GM23248 (cell line): Measurements from ENCODE around the gene CREBBP.

ENCODE experiments used
- EZH2 ChIP-seq: fragments of 200-600 bp; sonication (generic); IDR thresholded peaks from 2 replicates; pipeline ENCODE4 v1.6.1; 2018; ENCODE audit warnings: antibody characterized with exemption, mild to moderate bottlenecking; ENCODE audit not compliant: insufficient read depth, poor library complexity, severe bottlenecking
- EZH2phosphoT487 ChIP-seq: fragments of 200-600 bp; sonication (generic); IDR thresholded peaks from 2 replicates; pipeline ENCODE4 v1.6.1; 2018; ENCODE audit warnings: antibody characterized with exemption, moderate library complexity, mild to moderate bottlenecking, low read depth; ENCODE audit not compliant: insufficient read depth

DNA sequence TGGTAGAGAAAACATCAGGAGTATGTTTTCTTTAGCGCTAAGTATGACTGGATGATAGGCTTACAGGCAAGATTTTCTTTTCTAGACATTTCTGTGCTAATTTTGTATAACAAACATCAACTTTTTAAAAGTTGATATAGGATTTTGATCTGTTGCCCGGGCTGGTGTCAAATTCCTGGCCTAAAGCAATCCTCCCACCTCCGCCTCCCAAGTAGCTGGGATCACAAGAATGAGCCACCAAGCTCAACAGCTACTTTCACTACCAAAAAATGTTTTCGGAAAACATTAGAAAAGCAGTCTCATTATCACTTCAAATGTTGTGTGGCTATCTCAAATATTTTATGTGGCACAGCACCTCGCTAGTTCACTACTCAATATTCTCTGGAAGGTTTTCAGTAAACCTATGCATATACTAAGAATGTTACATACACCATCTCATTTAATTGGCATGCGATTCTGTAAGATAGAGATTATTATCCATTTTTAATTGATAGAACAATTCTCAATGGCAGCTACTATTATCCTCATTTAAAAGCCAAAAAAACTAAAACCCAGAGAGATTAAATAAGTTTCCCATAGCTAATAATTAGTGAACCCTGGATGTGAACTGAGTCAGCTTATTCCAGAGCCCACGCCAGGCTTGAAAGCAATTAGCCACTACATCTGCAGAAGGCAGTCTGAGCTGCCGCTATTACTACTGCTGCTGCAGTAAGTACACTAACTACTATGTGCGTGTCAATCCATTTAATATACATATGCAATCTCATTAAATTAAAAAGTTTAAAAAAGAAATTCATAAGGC, 41.7 kb downstream of the CREBBP start:
- TF ChIP-seq EZH2phosphoT487 (no peak), EZH2 (no peak)
